ENCODE data around the gene MICAL2.

DNA sequence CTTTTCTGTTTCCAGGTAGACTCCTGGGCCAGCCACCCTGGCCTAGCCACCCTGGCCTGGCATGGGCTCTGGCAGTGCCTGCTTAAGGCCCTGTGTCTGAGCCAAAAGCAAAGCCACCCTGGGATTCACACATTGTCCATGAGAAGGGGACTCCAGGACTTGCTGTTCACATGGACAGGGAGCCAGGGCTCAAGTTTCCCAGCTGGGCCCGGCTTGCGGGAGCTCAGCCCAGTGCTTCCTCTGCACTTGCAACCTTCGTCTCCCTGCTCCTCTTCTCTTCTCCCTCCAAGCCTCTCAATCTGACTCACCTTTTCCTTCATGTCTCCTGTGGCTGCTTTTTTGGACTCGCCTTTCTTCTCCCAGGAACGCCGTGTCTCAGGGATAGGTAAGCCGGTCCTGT, 130.3 kb downstream of the MICAL2 start:
- TF ChIP-seq, protein P1, sequence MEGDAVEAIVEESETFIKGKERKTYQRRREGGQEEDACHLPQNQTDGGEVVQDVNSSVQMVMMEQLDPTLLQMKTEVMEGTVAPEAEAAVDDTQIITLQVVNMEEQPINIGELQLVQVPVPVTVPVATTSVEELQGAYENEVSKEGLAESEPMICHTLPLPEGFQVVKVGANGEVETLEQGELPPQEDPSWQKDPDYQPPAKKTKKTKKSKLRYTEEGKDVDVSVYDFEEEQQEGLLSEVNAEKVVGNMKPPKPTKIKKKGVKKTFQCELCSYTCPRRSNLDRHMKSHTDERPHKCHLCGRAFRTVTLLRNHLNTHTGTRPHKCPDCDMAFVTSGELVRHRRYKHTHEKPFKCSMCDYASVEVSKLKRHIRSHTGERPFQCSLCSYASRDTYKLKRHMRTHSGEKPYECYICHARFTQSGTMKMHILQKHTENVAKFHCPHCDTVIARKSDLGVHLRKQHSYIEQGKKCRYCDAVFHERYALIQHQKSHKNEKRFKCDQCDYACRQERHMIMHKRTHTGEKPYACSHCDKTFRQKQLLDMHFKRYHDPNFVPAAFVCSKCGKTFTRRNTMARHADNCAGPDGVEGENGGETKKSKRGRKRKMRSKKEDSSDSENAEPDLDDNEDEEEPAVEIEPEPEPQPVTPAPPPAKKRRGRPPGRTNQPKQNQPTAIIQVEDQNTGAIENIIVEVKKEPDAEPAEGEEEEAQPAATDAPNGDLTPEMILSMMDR (IDR thresholded peaks at IDR 0.05) = no peak
- TF ChIP-seq POLR2A (IDR thresholded peaks at IDR 0.05) = no peak

All from thyroid gland (tissue), 4 donors.